IPS-20b (cell line): ENCODE results near the gene C8G.

Experiments
- H3K27ac ChIP-seq: one replicate; pipeline ENCODE4 v1.5.1; 2013; ENCODE audit warnings: low read length
- H3K27me3 ChIP-seq: 2 replicates; pipeline ENCODE4 v1.6.1; 2013; ENCODE audit warnings: mild to moderate bottlenecking, low read length, inconsistent platforms; ENCODE audit not compliant: insufficient read depth
- H3K36me3 ChIP-seq: 2 replicates; pipeline ENCODE4 v1.6.1; 2013; ENCODE audit warnings: low read depth, mild to moderate bottlenecking, inconsistent platforms, low read length, moderate library complexity; ENCODE audit not compliant: insufficient read depth
- H3K4me1 ChIP-seq: 2 replicates; pipeline ENCODE4 v1.6.1; 2013; ENCODE audit warnings: mild to moderate bottlenecking, control low read depth, inconsistent platforms, low read length, moderate library complexity; ENCODE audit not compliant: insufficient read depth
- H3K4me3 ChIP-seq: 2 replicates; pipeline ENCODE4 v1.5.1; 2013; ENCODE audit warnings: mild to moderate bottlenecking, low read length, inconsistent platforms
- H3K9ac ChIP-seq: 2 replicates; pipeline ENCODE4 v1.6.1; 2013; ENCODE audit warnings: low read depth, mild to moderate bottlenecking, inconsistent platforms, low read length, moderate library complexity
- H3K9me3 ChIP-seq: 2 replicates; pipeline ENCODE4 v1.6.1; 2013; ENCODE audit warnings: mild to moderate bottlenecking, low read depth, low read length, inconsistent platforms; ENCODE audit not compliant: insufficient read depth

The C8G gene

DNA sequence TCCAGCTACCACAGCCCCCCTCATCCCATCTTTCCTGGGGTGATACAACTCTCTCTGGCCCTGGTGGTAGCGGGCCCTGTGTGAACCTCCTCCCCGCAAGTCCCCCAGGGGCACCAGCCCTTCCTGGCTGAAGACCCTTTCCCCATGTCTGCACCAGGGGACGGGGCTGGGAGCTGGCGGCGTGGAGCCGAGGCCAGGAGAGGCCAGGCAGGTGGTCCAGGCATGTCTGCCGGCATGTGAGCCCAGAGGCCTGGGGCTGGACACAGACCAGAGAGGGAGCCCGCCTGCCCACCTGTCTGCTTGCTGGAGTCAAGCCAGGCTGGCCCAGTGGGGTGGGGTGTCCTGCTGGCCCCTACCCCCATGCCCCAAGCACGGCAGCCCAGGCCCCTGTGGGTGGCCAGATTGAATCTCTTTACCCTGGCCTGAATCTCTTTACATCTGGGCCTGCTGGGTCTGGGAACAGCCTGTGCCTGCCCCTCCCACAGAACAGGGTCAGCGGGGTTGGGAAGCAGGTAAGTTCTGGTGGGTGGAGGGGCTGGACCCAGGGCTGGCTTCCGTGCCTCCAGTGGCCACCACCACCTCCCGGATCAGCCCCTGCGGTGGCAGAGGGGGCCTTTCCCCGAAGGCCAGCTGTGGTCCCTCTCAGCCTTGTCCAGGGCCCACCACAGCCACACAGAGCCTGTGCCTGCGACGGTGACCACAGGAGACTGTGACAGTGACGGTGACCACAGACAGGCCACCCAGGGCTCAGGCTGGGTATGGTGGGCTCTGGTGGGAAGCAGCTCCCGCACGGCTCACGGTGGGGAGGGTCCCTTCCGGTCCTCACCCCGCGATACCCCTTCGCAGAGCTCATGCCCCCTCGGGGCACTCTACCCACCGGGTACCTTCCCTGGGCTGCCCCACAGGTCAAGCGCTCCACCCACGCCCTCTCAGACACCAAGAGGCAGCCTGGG is 14.1 kb downstream of the C8G start:
- Histone ChIP-seq H3K9ac (no peak overlapping the region), H3K4me1 (no peaks in the 10 kb centered on the region), H3K36me3 (no peaks in the 10 kb centered on the region), H3K4me3 (no peak overlapping the region), H3K27ac (no peak overlapping the region), H3K27me3 (no peaks in the 10 kb centered on the region), H3K9me3 (no peaks in the 10 kb centered on the region)

GRCh38 chr9:136960212-136960937 is 15.3 kb downstream of the C8G start:
- Histone ChIP-seq H3K4me3 (no peak overlapping the region), H3K9ac (no peak overlapping the region), H3K27ac (no peak overlapping the region)

GRCh38 chr9:136960938-136961275 is 15.9 kb downstream of the C8G start:
- Histone ChIP-seq H3K4me3 (no peak overlapping the region), H3K27me3 (no peaks in the 10 kb centered on the region), H3K9ac (no peak overlapping the region), H3K27ac (no peak overlapping the region), H3K4me1 (no peaks in the 10 kb centered on the region), H3K36me3 (no peaks in the 10 kb centered on the region), H3K9me3 (no peaks in the 10 kb centered on the region)

More at GRCh38 chr9:136960212-136960937, 15.3 kb downstream of the C8G start:
- Histone ChIP-seq H3K4me1 (no peaks in the 10 kb centered on the region), H3K27me3 (no peaks in the 10 kb centered on the region), H3K36me3 (no peaks in the 10 kb centered on the region), H3K9me3 (no peaks in the 10 kb centered on the region)

DNA sequence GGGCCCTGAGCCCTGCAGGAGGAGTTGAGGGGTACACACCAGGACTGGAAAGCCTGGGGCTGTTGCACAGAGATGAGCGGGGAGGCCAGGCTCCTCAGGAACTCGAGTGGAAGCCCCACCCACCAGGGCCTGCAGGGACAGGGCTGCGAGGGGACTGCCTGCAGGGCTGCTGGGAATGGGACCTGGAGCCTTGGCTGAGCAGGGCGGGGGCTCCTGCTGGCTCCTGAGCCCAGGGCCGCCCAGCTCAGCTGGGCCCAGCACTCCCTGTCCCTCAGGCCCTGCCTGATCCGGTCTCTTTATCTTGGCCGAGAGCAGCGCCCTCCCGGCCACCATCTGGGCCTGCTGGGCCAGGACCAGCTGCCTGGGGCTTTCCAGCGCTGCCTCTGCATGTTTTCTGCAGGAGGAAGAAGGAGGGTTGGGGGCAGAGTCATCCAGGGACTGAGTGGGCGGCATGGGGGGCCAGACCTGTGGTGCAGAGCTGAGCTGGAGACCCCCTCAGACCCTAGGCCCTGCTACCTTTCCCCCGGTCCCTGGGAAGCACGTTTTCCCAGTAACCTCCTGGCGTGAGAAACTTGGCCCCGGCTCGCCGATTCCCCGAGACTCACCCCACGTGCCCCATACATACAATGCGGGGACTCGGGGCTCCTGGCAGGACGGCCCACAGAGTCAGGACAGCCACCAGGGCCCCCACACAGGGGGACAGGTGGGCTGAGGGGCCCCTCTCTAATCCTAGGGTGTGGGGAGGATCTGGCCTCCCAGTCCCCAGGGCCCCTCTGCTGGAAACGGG is 16.4 kb downstream of the C8G start:
- H3K27ac ChIP-seq: no peak overlapping the region
- H3K36me3 ChIP-seq: no peaks in the 10 kb centered on the region
- no peaks in the 10 kb centered on the region for H3K4me1 ChIP-seq
- H3K27me3 ChIP-seq: no peaks in the 10 kb centered on the region
- no peak overlapping the region for H3K4me3 ChIP-seq
- no peak overlapping the region; the same call in 1 of the 2 replicates for H3K9ac ChIP-seq
- H3K9me3 ChIP-seq: no peaks in the 10 kb centered on the region

DNA sequence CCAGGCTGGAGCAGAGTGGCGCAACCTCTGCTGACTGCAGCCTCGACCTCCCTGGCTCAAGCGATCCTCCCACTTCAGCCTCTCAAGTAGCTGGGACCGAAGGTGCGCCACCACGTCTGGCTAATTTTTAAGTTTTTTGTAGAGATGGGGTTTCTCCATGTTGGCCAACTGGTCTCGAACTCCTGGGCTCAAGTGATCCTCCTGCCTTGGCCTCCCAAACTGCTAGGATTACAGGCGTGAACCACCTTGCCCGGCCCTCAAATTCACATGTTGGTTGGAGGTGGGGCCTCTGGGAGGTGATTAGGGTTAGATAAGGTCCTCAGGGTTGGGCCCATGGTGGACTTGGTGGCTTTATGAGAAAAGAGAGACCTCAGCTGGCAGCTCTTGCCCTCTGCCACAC is 17.1 kb downstream of the C8G start:
- Histone ChIP-seq H3K27ac (no peak overlapping the region), H3K4me3 (no peak overlapping the region), H3K9ac (no peak overlapping the region), H3K9me3 (no peaks in the 10 kb centered on the region), H3K36me3 (no peaks in the 10 kb centered on the region), H3K4me1 (no peaks in the 10 kb centered on the region), H3K27me3 (no peaks in the 10 kb centered on the region)

- Histone ChIP-seq H3K27me3 (no peaks in the 10 kb centered on the region), H3K4me3 (no peak overlapping the region), H3K9ac (no peak overlapping the region), H3K36me3 (no peaks in the 10 kb centered on the region), H3K4me1 (no peaks in the 10 kb centered on the region), H3K9me3 (no peaks in the 10 kb centered on the region), H3K27ac (no peak overlapping the region)
Observed at GRCh38 chr9:136962701-136963248, 17.7 kb downstream of the C8G start.

DNA sequence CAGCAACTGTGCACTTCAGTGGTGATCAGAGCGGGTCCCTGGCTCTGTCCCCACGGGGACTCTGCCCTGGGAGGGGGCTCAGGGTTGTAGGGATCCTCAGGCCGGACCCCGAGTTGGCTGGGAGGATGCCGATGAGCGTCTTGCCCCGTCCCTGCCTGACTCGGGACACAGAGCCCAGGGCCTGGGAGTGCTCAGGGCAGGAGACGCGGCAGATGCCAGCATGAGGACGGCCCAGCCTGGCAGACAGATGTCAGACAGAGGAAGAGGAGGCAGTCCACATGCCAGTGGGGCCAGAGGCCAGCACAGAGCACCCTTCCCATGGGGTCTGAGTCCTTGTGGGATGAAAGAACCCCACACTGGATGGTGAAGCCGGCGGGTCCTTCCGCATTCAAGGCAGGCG is 18.3 kb downstream of the C8G start:
- Histone ChIP-seq H3K36me3 (no peaks in the 10 kb centered on the region), H3K4me1 (no peaks in the 10 kb centered on the region), H3K27ac (no peak overlapping the region)

DNA sequence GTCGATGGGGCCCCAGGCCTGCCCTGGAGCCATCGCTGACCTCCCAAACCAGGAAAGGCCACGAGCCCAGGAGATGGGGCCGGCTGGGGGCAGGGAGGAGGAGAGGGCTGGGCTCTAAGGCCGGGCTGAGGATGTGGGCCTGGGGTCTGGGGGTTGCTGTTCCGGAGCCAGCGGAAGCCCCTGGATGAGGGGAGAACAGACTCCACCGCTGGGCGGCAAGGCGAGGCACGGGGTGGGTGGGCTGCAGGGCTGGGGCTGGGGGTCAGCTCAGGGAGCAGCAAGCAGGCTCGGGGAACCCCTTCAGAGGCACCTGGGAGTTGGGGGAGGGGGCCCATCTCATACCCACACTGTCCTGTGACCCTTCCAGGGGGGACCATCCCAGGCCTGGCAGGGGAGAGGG is 18.7 kb downstream of the C8G start:
- H3K9me3 ChIP-seq: no peaks in the 10 kb centered on the region
- H3K27ac ChIP-seq: no peak overlapping the region
- H3K36me3 ChIP-seq: no peaks in the 10 kb centered on the region
- no peak overlapping the region for H3K9ac ChIP-seq
- no peaks in the 10 kb centered on the region for H3K4me1 ChIP-seq
- H3K27me3 ChIP-seq: no peaks in the 10 kb centered on the region
- no peak overlapping the region for H3K4me3 ChIP-seq

More for the DNA sequence above, 18.3 kb downstream of the C8G start:
- no peaks in the 10 kb centered on the region for H3K9me3 ChIP-seq
- H3K27me3 ChIP-seq: no peaks in the 10 kb centered on the region
- H3K9ac ChIP-seq: no peak overlapping the region
- H3K4me3 ChIP-seq: no peak overlapping the region

- H3K27ac ChIP-seq: no peak overlapping the region
- no peaks in the 10 kb centered on the region for H3K4me1 ChIP-seq
- no peaks in the 10 kb centered on the region for H3K36me3 ChIP-seq
- H3K9ac ChIP-seq: no peak overlapping the region
- no peak overlapping the region for H3K4me3 ChIP-seq
- H3K9me3 ChIP-seq: no peaks in the 10 kb centered on the region
- H3K27me3 ChIP-seq: no peaks in the 10 kb centered on the region
Observed at GRCh38 chr9:136964171-136964689, 19.2 kb downstream of the C8G start.

DNA sequence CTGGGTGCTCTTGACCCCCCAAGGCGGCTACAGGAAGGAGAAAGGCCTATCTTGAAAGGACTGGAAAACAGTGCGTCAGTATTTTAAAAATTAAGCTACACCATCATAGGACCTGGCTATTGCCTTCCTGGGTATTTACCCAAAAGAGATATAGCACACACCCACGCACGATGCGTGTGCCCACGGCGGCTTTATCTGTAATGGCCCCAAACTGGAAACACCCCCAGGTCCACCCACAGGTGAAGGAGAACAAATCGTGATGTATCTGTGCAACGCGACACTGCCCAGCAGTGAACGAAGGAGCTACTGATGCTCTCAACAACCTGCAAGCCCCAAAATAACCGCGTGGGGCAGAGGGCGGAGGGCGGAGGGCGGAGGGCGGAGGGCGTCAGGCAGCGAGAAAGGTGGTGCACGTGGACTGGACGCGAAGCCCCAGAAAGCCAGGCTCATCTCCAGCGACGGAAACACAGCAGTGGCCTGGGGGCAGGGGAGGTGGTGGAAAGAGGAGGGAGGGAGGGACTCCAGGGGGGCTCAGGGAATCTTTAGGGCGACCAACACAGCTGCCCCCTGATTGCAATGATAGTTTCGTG is 19.9 kb downstream of the C8G start:
- no peak overlapping the region for H3K9ac ChIP-seq
- no peaks in the 10 kb centered on the region for H3K9me3 ChIP-seq
- no peaks in the 10 kb centered on the region for H3K4me1 ChIP-seq
- no peaks in the 10 kb centered on the region for H3K36me3 ChIP-seq
- no peaks in the 10 kb centered on the region for H3K27me3 ChIP-seq
- no peak overlapping the region for H3K27ac ChIP-seq
- H3K4me3 ChIP-seq: no peak overlapping the region
